ENCODE measurements around the gene RAP1B.
"Not testable (repeated sequence)": the region's sequence is repeated elsewhere in the genome, so short reads cannot be mapped to it uniquely, and the experiment has no call there.

RAP1B gene

DNA sequence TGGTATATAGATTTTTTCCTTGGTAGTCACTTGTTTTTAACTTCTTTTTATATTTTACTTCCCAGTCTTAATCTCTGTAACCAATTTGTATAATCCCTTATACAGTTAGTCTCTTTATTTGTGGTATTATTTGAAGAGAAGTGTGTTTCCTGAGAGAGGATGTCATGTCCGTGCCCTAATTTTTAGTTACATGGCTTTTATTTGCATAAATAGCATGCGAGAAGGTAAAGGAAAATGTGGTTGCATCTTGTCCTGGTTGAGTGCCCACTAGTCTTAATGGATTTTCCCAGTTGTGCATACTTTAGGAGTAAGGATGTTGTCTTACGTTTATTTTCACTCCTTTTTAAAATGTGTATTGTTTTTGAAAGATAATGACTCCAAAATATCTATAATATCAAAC lies 27.5 kb downstream of the RAP1B start:
- DNase-seq = peak; percentile 24 to 52

DNA sequence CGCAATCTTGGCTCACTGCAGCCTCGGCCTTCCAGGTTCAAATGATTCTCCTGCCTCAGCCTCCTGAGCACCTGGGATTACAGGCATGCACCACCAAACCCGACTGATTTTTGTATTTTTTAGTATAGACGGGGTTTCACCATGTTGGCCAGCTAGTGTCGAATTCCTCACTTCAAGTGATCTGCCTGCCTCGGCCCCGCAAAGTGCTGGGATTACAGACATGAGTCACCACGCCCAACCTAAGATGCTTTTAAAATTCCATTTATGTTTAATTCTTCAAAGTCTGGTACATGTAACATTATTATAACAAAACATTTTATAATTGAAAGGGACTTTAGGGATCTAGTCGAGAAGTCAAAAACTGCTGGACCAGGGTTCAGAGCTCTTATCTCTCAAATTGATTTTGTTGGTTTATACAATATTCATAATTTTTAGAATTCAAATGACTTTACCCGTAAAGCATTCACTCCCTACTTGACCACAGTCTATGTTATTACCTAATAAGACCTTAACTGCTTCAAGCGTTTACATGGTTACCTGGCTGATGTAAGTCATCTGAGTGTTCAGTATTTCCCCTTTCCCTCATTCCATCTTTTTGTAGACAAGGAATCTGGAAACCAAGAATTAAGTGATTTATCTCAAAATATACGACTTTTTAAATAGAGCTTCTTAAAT lies 28.2 kb downstream of the RAP1B start:
- DNase-seq = no peak

DNA sequence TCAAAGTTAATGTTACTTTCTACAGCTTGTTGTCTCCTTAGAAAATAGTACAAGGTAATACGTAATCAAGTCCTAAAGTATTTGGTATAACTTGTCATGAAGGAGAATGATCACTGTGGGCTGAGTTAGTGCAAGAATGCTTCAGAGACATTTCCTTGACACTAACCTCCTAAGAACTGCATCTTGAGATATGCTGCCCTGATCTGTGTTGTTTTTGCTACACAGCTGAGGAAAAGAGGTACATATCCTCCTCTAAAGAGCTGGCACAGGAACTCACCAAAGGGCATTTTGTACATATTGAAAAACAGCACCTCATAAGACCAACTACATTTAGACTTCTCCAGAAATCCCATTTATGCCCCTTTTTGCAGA lies 28.7 kb downstream of the RAP1B start:
- no peak for DNase-seq

DNA sequence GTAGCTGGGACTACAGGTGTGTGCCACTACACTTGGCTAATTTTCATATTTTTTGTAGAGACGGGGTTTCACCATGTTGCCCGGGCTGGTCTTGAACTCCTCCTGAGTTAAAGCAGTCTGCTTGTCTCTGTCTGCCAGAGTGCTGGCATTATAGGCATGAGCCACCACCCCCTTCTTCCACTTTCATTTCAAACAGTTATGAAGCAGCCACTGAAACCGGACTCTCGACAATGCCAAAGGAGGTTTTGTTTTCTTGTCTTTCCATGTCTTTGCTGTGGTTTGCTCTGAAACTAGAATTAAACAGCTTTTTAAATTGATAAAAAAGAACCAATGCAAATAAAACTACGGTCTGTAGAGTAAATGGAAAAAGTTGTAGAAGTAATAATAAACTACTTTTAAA lies 30.4 kb downstream of the RAP1B start:
- DNase-seq = no peak

GRCh38 chr12:68646484-68646883 lies 35.8 kb downstream of the RAP1B start:
- no peak for DNase-seq

GRCh38 chr12:68647507-68647906 lies 36.8 kb downstream of the RAP1B start:
- DNase-seq = no peak

GRCh38 chr12:68648179-68648578 lies 37.5 kb downstream of the RAP1B start:
- DNase-seq = no peak

GRCh38 chr12:68665016-68665569 lies 54.4 kb downstream of the RAP1B start:
- peak in 1 of 2 experiments; percentile 13 for DNase-seq

DNA sequence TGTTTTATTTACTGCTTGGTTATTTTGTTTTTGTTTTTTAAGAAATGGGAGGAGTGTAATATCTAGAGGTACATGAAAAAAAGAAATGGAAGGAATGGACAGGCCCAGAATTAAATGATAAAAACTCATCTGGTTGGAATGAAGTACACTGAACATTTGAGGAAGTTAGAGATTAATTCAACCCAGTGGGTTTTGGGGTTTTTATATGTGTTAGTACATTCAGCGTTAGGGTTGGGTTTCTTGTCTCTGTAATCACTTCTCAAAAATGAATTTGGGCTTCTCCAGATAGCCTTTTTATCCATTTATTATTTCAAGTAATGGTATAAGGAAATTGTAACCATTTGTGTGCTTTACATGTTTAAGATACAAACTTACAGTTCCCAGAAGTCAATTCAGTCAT lies 56.6 kb downstream of the RAP1B start:
- DNase-seq = no peak

DNA sequence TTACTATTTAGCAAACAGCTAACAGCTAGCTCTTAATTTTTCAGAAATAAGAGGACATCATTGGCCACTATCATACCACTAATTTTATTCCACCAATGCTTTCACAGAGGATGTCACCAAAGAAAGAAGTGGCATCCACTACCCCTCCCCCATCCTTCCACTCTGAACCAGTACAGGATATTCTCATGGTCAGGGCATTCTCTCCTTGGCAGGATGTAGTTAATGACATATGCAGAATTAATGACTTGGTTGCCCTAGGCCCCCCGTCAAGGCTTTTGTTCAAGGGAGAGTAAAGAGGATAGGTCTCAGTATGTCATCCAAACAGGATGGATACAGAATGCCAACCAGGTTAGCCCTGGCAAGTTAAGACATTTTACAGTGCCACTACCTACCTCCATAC lies 57.2 kb downstream of the RAP1B start:
- no peak for DNase-seq

GRCh38 chr12:68671179-68671578 lies 60.5 kb downstream of the RAP1B start:
- no peak for DNase-seq

- DNase-seq = no peak
Observed at GRCh38 chr12:68673788-68674187, 63.1 kb downstream of the RAP1B start.

DNA sequence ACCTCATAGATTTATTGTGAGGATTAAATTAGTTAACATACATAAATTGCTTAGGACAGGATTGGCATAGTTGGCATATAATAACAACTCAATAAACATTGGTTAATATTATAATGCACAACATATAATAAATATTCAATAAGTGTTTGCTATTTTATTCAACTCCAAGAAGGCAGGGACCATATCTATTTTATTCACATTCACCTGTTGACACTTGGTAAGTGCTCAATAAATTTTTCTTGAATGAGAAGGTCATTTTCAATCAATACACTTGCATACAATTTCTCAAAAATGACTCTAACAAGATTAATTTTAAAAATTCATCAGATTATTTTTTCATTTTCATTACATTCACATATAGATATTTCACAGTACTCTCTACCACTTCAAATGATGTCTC lies 63.7 kb downstream of the RAP1B start:
- DNase-seq = no peak

GRCh38 chr12:68675101-68675842 lies 64.6 kb downstream of the RAP1B start:
- DNase-seq = no peak

DNA sequence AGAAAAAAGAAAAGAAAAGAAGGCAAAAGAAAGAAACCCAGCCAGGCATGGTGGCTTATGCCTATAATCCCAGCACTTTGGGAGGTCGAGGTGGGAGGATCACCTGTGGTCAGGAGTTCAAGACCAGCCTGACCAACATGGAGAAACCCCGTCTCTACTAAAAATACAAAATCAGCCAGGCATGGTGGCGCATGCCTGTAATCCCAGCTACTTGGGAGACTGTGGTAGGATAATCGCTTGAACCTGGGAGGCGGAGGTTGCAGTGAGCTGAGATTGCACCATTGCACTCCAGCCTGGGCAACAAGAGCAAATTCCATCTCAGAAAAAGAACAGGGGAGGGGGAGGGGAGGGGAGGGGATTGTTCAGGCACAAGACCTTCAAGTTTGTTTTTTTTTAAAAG lies 66.2 kb downstream of the RAP1B start:
- not testable (repeated sequence) for DNase-seq

DNA sequence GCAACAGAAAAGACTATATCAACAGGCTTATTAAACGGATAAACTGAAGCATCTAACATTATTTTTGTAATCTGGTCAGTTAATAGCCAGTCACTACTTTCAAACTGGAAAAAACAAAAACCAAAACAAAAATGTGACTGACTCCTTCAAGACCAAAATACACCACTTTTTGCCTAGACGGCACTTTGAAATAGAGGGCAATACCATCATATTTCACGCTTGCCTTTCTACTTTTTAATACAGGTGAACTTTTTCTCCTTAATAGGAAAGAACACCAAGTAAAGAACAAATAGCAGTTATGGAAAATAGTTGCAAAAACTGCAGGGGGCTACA lies 75.5 kb downstream of the RAP1B start:
- no peak for DNase-seq

DNA sequence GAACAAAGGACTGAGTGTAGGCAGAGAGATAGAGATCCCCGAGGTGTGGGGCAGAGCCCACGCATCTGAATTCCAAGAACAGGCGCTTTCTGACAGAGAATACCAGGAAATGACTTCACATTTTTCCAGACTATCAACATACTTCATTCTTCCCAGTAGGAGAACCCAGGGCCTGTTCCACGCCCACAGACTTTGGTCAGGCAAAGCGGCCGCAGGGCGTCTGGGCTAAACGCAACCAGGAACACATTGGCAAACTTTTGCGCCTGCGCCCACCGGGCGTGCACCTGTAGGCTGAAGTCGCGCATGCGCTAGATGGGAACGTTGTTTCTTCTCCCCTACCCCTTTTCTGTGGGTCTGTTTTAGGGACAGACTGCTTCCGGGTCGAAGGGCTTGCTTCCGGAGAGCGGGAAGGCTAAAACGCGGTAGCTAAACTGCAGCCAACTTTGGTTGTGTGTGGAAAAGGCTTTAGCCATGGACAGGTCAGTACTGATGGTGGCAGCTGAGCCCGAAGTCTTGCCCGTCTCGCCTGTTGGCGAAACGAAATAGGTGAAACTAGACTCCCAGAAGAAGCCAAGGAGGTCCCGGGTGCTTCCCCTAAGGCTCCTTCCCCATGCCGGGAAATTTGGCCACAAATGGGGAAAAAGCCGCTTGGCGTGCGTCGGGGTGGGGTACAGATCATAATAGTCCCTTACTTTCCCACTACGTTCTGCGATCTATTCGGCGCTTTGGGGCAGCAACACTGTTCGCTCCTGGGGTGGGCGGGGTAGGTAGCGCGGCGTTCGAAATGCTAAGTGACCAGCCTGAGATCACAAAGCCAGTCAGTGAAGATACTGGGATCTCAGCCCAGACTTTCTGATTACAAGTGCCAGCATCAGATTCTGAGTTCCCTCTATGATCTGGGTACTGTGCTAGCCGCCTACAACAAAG lies 76.2 kb downstream of the RAP1B start, which contains the start of gene NUP107:
Gene NUP107 (plus strand): TSS at position 384 of the 927 bp plus-strand sequence. CDS start 88 bp downstream, at position 472.
- peak; percentile 98 to 99 for DNase-seq

DNA sequence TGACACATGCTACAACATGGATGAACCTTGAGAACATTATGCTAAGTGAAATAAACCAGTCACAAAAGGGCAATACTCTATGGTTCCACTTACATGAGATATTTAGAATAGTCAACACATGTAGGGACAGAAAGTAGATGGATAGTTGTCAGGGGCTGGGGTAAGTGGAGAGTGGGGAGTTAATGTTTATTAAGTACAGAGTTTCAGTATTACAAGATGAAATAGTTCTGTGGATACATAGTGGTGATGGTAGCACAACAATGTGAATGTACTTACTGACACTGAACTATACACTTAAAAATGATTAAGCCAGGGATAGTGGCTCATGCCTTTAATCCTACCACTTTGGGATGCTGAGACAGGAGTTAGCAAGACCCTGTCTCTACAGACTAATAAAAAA lies 84.8 kb downstream of the RAP1B start:
- no peak for DNase-seq

DNA sequence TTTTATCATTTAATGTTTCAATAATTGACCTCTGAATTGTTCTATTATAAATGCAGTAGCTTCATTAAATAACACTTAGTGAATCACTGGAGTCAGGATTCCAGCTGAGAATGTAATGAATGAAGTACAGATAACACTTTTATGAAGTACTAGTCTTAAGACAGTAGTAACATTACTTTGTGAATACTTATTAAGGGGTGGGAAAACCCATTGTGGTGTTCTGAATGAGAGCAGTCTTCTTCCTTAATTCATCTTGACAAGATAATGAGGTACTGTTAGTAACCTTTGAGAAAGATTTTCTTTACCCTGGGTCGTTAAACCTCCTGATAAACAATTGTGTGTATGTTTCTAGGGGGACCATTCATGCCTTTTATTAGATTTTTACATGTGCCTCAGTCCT lies 88.8 kb downstream of the RAP1B start:
- no peak for DNase-seq
